Stimulated activated effector memory CD8-positive, alpha-beta T cell treated with anti-CD3 and anti-CD28 coated beads, Interleukin-12 subunit alpha, Interleukin-12 subunit beta, amount 100 ng/mL, for 72 hours (primary cell): ENCODE data around the gene CCN5.
A peak's percentile ranks its signal among the peaks of the same experiment; 100 is the strongest.

ENCODE experiments used
- ATAC-seq: fragments of 150-1000 bp; cut with Tn5 transposase; 2 replicates; pipeline ENCODE4 v1.10.0; 2021
- DNase-seq, 2 donors: peaks; one replicate each; pipeline ENCODE4 v3.0.0; 2021 to 2022; ENCODE audit warnings: low spot score in 2 of 2
- H3K27ac Mint-ChIP-seq: one replicate; pipeline ENCODE4 v1.8.0; 2022; ENCODE audit warnings: mild to moderate bottlenecking, mixed read lengths
- H3K36me3 Mint-ChIP-seq: one replicate; pipeline ENCODE4 v1.8.0; 2022; ENCODE audit warnings: mild to moderate bottlenecking, mixed read lengths
- H3K4me1 Mint-ChIP-seq: one replicate; pipeline ENCODE4 v1.8.0; 2022; ENCODE audit warnings: mixed read lengths
- H3K4me3 Mint-ChIP-seq: one replicate; pipeline ENCODE4 v1.8.0; 2022; ENCODE audit warnings: mild to moderate bottlenecking, mixed read lengths
- H3K9me3 Mint-ChIP-seq: one replicate; pipeline ENCODE4 v1.8.0; 2022; ENCODE audit warnings: mixed read lengths

CCN5 gene

GRCh38 chr20:44768256-44768655 is 53.1 kb downstream of the CCN5 start:
- no peak for ATAC-seq
- Mint-ChIP-seq H3K9me3 (no peaks in the 10 kb centered on the region), H3K36me3 (no peaks in the 10 kb centered on the region), H3K4me1 (no peaks in the 10 kb centered on the region), H3K4me3 (no peak overlapping the region), H3K27ac (no peak overlapping the region)
- no peak for DNase-seq

GRCh38 chr20:44768854-44769480 is 53.8 kb downstream of the CCN5 start:
- DNase-seq (no peak), ATAC-seq (no peak)
- peak overlapping the region; percentile 57 for H3K27ac Mint-ChIP-seq
- H3K4me1 Mint-ChIP-seq = no peaks in the 10 kb centered on the region
- no peaks in the 10 kb centered on the region for H3K9me3 Mint-ChIP-seq
- no peaks in the 10 kb centered on the region for H3K36me3 Mint-ChIP-seq
- H3K4me3 Mint-ChIP-seq = no peak overlapping the region

GRCh38 chr20:44769481-44769863 is 54.3 kb downstream of the CCN5 start:
- Mint-ChIP-seq H3K9me3 (no peaks in the 10 kb centered on the region), H3K4me1 (no peaks in the 10 kb centered on the region), H3K36me3 (no peaks in the 10 kb centered on the region), H3K4me3 (no peak overlapping the region), H3K27ac (peak overlapping the region; percentile 57)
- no peak for DNase-seq
- ATAC-seq = no peak

GRCh38 chr20:44770484-44771171 is 55.5 kb downstream of the CCN5 start:
- no peaks in the 10 kb centered on the region for H3K4me1 Mint-ChIP-seq
- ATAC-seq (no peak), DNase-seq (no peak)
- no peaks in the 10 kb centered on the region for H3K9me3 Mint-ChIP-seq
- no peaks in the 10 kb centered on the region for H3K36me3 Mint-ChIP-seq
- H3K27ac Mint-ChIP-seq = no peak overlapping the region
- H3K4me3 Mint-ChIP-seq = no peak overlapping the region

- no peaks in the 10 kb centered on the region for H3K36me3 Mint-ChIP-seq
- no peak for DNase-seq
- H3K4me3 Mint-ChIP-seq = no peak overlapping the region
- H3K27ac Mint-ChIP-seq = no peak overlapping the region
- no peaks in the 10 kb centered on the region for H3K4me1 Mint-ChIP-seq
- no peaks in the 10 kb centered on the region for H3K9me3 Mint-ChIP-seq
- no peak for ATAC-seq
Measured at GRCh38 chr20:44771172-44771535, 56.0 kb downstream of the CCN5 start.

- no peak overlapping the region for H3K27ac Mint-ChIP-seq
- H3K4me1 Mint-ChIP-seq = no peaks in the 10 kb centered on the region
- DNase-seq (no peak), ATAC-seq (no peak)
- no peak overlapping the region for H3K4me3 Mint-ChIP-seq
- no peaks in the 10 kb centered on the region for H3K36me3 Mint-ChIP-seq
- no peaks in the 10 kb centered on the region for H3K9me3 Mint-ChIP-seq
Measured at GRCh38 chr20:44772636-44773035, 57.5 kb downstream of the CCN5 start.

DNA sequence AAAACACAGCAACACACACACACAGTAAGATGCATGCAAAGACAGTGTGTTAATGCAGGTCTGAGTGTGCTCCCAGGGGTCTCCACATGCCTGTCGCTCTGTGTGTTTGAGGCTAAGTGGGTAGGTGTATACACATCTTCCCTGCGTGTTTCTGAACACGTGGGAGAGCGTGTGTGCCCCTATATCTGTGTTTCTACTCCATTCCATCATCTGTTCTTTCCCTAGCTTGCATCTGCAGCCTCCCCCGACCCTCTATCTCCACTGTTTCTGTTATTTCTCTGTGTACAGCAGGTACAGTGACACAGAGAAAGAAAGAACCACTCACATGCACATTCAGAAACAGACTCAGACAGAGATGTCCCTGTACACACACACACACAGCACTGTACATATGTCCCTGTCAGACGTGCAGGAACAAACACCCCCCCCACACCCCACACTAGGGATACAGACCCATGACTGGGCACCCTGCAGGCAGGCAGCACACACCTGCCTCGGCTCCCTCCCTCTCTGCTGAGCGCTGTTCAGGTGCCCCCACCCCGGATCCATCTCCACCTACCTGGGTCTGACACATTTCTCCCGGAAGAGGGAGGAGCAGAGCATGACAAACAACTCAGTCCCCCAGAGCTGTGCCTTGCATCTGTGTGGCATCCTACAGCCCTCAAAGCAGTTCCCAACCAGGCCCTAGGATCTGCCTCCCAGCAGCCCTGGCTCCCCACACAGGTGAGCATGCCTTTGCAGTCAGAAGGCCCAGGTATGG is 58.1 kb downstream of the CCN5 start:
- no peaks in the 10 kb centered on the region for H3K36me3 Mint-ChIP-seq
- H3K9me3 Mint-ChIP-seq = no peaks in the 10 kb centered on the region
- H3K4me1 Mint-ChIP-seq = no peaks in the 10 kb centered on the region
- H3K27ac Mint-ChIP-seq = no peak overlapping the region
- ATAC-seq (peak; percentile 33), DNase-seq (no peak)
- H3K4me3 Mint-ChIP-seq = no peak overlapping the region

GRCh38 chr20:44776980-44777379 is 61.8 kb downstream of the CCN5 start:
- H3K4me3 Mint-ChIP-seq = no peak overlapping the region
- no peak for DNase-seq
- H3K36me3 Mint-ChIP-seq = no peaks in the 10 kb centered on the region
- no peaks in the 10 kb centered on the region for H3K4me1 Mint-ChIP-seq
- no peak for ATAC-seq
- H3K27ac Mint-ChIP-seq = no peak overlapping the region
- peaks cover 3% of the 10 kb centered on the region for H3K9me3 Mint-ChIP-seq
